CD4-positive, alpha-beta T cell treated with Interleukin-6 for 4 hours (primary cell): Measurements from ENCODE around the gene AHDC1.
"Not testable (repeated sequence)": the region's sequence is repeated elsewhere in the genome, so short reads cannot be mapped to it uniquely, and the experiment has no call there.

Source experiments
- DNase-seq: peaks from one replicate; pipeline ENCODE4 v3.0.0-alpha.2; 2020; ENCODE audit warnings: mixed read lengths

The AHDC1 gene

DNA sequence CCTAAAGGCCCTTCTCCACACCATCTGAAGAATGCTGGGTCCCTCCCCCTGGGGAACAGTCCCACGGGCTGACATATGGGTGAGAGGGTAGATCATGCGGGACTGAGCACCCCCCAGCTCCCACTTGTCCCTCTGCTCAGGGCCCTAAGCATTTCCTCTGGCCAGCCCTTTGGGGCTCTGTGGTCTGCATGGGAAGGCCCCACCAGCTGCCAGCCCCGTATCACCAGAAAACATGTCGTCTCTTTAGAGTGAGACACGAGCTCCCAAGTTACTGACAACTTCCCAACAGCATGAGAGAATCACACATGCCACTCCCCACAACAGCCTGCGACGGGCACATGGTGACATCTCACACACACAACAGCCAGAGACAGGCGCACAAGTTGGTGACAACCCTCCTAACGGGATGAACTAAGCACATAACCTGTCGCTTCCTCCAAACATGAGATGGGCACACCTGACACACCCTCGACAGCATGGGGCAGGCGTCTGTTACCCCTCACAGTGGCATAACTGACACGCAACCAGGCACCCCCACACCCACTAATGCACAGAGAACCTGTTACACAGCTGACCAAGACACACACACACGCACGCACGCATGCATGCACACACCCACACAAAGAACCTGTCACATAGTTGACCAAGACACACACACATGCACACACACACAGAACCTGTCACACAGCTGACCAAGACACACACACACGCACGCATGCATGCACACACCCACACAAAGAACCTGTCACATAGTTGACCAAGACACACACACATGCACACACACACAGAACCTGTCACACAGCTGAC, 41.2 kb downstream of the AHDC1 start:
- DNase-seq, result no peak

DNA sequence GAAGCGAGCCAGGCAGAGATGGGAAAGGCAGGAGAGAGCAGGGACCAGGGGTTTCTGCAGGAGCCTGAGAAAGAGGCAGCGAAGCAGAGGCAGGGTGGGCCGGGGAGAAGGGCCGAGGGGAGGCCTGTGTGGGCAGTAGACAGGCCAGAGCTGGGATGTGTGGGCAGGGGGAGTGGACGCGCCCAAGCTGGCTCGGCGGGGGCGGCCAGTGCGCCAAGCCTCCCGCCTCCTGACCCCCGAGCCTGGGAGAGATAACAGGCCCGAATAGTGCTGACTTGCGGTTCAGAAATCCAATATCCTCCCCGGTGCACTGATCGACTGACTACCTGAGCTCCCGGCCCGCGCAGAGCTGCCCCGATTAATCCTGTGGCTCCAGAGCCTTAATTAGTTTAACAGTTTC, 41.9 kb downstream of the AHDC1 start:
- DNase-seq, result no peak

DNA sequence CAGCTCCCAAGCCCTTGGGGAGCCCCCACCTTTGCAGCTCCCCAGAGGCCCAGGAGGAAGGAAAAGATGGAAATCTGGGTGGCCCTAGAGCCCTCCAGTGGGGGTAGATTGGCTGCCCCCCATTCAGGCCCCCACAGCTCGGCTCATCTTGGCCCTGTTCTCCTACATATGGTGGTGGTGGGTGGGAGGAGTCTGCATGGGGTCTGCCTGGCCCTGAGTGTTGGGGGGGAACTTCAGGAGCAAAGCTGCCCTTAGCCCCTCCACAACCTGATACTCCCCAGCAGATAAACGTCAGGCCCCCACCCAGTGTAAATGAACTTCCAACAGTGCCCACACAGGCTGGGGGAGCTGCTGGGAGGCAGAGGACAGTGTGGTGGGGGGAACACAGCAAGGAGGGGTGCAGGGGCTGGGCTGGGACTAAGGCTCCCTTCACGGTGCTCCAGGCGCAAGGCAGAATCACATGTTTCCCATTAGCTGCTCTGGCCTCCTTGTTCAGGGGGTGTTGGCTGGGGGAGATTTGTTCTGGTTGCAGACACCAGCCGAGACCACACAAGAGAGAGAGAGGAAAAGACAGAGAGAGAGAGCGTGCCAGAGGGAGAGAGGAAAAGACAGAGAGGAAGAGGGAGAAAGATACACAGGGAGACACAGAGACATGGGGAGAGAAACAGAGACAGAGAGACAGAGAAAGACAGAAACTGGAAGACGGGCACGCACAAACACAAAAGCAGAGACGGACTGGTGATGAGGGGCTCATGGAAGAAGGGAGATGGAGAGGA, 42.6 kb downstream of the AHDC1 start:
- no peak for DNase-seq

DNA sequence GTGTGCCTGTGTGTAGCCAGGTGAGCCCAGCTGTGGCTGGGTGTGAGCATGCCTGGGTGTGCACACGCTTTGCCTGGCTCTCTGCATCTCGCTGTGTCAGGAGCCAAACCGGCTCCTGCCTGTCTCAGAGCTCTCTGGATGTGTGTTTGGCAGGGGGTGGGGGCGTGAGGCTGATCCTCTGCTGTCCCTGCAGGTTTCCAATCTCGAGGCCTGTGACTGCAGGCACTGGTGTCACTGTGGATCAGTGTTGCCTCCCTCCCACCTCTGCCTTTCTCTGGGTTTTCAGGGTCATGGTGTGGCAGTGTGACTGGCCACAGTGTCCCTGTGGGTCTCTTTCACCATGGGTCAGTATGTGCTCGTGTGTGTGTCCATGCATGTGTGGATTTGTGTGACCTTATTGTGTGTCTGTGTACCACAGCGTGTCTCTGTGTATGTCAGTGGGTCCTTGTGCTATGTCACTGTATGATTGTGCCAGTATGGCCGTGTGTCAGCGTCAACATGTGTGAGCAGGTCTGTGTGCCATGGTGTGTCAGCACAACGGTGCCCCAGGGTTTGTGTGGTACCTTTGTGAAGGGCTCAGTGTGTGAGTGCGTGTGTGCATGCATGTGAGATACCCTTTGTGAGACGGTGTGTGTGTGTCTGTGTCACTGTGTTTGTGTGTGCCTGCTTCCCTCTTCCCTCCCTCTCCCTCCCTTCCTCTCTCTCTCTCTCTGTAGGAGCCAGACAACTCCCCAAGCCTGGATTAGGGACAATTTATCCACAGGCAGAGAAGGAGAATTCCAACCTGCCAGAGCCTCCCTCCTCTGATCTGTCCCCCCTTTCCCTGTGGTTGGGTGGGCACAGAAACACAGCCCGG, 43.4 kb downstream of the AHDC1 start:
- DNase-seq, result no peak

DNA sequence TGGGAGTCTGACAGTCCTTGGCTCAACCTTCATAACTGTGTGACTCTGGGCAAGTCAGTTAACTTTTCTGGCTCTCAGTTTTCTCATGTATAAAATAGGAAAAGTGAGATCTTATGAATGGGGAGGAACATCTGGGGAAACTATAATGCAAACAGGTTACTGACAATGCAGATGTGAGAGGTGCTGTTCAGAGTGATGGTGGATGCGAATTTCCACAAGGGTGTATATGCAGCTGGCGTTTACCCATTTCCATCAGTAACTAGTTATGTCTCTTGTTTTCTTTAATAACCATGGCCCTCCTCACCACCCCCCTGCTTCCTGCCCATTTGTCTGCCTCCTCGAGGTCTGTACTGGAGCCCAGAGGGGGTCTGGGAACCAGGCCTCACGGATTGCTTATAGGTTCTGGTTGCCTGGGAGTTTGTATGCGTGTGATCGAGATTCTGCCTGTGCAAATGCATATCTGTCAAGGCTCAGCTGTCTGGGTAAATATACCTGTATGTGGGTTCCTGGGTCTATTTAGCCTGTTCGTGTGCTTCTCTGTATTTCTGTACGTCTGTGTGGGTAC, 44.4 kb downstream of the AHDC1 start:
- no peak for DNase-seq

DNA sequence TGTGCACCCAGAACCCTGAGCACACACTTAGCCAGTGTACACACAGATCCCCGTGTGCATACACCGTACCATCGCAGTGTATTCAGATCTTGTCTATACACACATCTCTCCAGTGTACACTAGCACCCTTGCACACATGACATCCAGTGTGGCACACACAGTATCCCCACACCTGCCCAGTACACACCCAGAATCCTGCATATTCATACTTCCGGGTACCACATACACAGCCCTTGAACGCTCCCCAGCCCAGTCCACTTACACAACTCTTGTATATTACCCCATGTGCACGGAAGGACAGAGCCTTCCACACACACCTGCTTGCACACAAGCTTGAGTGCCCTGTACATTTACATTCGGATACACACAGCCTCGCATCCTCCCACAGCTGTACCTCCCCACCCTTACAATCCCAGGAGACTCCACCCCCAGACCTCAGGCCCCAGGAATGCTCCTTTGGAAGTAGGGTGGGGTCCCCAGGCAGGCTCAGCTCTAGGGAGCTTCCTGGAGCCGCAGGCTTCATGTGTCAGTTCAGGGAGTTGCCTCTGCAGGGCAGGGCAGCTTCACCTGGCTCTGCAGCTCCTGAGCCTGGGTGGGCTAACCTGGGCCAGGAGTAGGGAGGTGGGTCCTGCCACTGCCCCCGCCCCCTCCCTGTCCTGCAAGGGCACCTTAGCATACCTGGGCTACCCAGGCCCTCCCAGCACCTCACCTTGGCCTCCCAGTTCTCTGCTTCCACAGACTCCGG, 46.2 kb downstream of the AHDC1 start:
- no peak for DNase-seq

DNA sequence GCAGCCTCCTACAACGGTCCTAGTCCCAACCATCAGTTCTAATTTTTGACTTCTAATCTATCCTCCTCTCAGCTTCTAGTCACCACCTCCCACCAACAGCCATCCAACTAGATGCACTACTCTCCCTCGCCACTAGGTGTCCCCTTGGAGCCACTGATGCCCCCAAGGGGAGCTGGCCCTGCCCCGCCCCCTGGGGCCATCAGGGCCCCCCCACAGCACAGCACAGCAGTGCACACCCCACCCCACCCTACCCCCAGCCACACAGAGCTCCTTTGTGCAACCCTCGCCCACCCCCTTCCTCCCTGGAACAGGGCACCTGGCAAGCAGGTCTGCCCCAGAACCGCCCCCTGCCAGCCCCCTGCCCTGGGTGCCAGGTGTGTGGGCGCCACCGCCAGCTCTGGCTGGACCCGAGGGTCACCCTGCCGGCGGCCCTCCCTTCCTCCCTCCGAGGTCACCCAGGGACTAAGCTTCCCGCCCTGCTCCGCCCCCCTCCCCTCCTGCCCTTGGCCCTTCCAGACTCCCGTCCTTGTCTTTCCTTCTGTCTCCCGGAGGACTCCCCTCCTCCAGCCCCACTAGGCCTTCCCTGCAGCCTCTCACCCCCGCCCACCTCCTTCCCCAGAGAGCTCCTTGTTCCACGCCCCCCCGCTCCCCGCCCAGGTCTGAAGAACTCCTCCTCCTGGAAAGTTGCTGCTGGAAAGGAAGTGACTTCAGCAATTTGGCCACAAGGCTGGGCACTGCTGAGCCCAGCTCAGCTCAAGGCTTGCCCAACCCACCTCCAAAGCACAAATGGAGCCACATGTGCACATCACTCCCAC, 47.0 kb downstream of the AHDC1 start:
- DNase-seq, result peak; percentile 76

DNA sequence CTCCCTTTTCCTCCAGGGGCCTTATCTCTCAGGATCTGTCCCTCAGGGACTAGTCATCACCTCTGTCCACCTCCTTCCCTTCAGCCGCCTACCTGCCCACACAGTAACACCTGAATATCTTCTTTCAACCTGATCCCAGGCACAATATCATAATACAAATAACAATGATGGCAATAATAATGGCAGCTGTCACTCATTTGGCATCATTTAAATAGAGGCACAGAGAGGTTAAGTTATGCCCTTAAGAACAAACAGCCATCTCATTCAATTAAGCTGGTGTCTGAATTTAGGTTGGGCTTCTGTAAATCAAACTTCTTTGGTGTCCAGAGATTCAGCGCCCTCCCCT, 47.5 kb downstream of the AHDC1 start:
- no peak for DNase-seq

DNA sequence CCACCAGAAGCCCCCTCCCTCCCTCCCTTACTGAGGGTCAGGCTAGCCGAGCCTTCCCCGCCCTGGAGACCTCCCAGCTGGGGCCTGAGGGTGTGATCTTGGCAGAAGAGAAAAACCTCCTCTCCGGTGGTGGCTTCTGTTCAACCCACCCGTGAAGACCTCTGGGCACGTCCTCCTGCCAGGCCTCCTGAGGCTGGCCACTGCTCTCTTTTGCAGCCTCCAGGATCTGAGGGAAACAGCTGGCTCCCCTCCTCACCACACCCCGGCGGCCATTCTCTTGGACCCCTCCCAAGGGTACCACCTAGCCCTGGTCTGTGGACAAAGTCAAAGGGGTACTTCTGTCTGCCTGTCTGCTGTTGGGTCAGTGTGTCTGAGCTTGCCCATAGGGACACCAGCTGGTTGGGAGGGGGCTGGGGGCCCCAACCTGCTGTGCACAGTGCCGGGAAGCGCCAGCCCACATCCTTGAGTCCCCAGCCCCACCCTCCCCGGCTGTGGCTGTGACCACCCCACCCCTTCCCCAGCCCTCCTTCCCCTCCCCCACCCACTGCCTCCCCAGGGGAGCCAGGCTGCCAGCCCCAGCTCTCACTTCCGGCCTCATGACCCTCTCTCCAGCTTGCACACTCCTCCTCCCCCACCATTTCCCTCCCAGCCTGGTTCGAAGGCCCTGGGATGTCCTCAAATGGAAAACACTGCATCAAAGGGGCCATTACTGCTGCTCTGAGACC, 48.1 kb downstream of the AHDC1 start:
- peak; percentile 58 for DNase-seq

DNA sequence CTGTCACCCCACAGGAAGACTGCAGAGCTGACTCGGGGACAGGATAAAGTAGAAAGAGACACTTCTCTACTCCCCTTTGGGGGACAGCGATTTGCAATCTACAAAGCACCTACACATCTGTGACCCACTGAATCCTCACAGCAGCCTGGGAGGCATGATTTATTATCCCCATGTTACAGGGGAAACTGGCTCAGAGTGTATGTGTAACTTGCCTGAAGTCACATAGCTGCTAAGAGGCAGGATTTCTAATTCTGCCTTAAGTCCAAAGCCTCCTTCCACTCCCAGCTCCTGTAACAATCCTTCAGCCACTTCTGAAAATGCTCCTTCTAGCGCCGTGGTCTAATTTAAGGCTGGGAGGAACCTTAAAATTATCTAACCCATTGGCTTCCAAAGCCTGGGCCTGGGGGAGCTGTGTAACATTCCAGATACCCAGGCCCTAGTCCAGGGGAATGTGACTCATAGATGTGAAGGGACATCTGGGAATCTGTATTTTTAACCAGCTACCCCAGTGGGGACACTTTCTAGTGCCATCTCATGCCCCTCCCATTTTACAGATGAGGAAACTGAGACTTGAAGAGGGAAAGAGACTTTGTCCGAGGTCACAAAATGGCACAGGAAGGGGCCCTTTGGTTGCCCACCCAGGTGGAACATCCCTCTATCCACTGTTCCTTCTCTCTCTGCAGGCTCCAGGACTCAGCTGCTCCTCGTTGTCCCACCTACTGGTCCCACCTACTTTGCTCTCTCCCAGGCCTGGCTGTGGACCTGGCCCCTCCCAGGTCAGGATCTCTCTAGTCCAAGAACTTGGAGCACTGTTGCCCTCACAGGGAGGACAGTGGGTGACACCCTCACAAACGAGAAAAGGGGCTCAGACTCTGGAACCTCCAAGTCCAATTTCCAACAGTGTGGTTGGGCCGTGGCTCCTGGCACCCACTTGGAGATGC, 48.9 kb downstream of the AHDC1 start:
- no peak for DNase-seq

DNA sequence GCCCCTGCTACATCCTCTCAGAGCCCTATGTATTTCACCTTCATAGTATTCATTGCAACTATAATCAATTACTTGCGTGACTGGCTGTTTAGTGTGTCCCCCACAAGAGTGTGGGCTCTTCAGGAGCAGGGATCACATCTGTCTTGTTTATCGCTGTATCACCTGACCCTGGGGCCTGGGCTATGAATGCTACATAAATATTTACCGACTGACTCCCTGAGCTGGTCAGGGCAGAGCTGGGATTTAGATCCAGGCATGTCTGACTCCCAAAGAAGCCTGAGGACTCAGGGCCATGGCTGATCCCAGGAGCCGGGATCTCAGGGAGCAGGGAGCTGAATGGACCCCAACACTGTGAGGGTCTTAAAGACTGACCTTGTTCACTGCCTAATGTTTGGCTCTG, 49.7 kb downstream of the AHDC1 start:
- DNase-seq, result no peak

DNA sequence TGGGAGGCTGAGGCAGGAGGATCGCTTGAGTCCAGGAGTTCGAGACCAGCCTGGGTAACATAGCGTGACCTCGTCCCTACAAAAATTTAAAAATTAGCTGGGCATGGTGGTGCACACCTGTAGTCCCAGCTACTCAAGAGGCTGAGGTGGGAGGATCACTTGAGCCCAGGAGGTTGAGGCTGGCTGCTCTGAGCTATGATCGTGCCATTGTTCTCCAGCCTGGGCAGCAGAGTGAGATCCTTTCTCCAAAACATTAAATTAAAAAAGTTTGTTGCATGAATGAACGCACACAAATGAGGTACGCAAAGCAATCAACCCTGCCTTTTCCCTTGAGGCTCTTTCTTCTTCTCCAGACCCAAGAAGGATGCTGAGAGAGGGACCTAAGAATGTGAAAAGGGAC, 50.1 kb downstream of the AHDC1 start:
- DNase-seq, result not testable (repeated sequence)

DNA sequence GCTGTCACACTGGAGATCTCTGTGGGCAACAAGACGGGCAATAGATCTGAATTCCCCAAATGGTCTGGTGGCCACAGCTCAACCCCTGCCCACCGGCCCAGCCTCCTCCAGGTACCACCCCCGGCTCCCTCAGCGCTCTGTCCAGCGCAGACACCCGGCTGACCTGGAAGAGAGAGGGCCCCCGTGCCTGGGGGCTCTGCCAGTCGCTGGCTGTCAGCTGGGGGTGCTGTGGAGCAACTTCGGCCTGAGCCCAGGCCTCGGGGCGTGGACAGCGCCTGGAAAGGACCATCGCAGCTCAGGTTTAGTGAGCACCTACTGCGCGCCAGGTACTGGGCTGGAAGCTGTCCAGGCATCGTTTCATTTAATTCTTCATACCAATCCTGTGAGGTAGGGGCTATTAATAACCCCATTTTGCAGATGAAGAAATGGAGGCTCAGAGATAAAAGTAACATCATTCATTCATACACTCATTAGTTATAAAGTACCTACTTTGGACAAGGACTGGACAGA, 51.0 kb downstream of the AHDC1 start:
- no peak for DNase-seq

DNA sequence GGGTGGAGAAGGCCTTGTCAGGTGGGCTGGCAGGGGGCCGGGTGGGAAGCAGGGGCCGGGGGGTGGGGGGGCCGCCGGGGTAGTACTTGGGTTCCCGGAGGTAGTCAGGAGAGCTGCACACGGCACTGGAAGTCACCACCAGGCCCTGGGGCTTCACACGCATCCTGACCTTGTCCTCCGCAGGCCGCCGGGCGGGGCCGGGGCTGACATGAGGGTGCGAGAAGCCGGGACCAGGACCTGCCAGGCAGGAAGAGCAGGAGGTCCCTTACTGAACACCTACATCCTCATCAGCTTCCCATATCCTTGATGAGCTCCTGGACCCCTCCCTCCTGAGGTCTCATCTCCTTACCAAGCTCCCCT, 52.0 kb downstream of the AHDC1 start:
- no peak for DNase-seq

DNA sequence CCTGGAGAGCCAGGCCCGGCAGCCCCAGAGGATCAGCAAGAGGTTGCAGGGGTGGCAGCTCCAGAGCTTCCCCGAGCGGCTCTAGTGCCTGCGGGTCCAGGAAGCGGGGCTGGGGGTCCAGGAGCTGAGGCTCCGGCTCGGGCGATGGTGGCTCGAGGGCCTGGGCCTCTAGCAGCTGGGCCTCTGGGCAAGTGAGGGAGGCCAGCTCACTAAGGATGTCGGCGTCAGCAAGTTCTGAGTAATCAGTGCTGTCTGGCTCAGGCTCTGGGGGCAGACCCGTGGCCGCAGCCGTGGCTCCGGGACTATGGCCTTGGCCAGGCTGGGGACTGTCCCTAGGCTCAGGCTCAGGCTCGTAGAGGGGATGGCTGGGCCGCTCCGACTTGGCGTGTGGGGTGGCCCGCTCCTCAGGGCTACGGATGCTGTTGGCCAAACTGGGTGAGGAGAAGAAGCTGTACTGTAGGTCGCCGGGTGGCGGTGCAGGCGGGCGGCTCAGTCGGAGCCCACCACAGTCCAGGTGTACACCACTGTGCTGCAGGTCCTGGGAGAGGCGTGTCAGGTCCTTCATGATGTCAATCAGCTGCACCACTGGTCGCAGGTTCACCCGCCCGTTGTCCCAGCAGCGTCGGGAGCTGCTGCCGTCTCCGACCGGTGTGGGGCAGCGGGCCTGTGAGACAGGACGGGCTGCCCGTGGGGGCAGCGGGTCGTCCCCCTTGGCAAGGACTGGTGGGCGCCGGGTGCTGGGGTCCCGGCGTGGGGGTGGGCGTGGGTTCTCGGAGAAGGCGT, 52.6 kb downstream of the AHDC1 start:
- DNase-seq, result no peak

DNA sequence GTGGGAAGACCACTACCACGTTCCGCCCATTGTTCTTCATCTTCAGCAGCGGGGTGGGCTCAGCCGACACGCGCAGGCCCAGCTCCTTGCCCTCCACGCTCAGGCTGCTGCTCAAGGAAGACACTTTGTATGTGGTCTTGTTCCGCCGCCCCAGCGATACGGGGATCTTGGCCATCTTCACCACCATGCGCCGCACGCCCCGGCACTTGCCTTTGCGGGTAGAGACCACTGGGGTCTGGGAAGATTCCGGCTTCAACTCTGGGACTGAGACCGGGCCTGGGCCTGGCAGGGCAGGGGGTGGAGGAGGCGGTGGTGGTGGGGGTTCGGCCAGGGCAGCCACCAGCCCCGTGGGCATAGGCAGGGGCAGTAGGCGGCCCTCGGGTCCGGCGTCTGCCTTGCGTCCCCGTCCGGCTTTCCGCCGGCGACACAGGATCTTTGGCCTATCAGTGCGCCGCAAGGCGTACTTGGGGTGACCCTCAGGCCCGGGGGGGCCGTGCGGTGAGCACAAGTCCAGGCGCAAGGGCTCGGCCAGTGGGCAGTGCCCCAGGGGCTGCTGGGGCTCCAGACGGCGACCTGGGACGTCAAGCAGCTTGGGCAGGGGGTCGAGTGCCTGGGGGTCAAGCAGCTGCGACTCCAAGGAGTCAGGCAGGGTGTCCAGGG, 53.3 kb downstream of the AHDC1 start:
- DNase-seq, result no peak

DNA sequence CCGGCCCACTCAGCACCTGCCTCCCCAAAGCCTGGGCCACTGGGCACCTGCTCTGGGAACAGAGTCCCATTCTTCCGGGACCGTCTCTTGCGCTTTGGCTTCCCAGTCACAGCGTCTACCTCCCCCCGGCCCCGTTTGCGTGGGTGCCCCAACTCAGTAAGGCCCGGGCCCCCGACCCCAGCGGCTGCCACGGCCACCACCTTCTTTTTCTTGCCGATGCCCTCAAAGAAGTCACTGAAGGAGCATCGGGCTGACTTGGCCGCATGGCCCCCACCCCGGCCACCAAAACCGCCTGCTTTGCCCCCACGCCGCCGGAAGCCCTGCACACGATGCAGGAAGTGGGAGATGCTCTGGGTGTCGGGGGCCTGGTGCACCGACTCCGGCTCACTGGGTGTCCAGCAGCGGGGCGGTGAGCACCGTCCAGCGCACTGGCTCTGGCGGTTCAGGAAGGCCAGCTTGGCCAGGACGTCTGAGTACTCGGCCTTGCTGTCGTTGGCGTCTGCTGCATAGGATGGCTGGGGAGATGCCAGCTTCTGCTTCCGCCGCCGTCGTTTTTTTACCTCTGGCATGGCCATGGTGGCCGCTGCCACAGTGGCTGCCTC, 54.0 kb downstream of the AHDC1 start:
- DNase-seq, result no peak
